H1 (cell line): ENCODE measurements around the gene CFAP97D1. TPM values are rescaled to one million over a fixed set of nuclear protein-coding genes. Genes with fewer than 3 reads are reported as not detected.

Experiments
- BRCA1 ChIP-seq: IDR thresholded peaks from 2 replicates; pipeline ENCODE4 v1.6.1; 2012; ENCODE audit warnings: low read depth, low read length, improper control_type of control experiment
- CBX5 ChIP-seq: fragments of 300-800, 300-1000 bp; sonication (generic); IDR thresholded peaks from 2 replicates; pipeline ENCODE4 v1.7.1; 2016; ENCODE audit warnings: antibody characterized with exemption, low read length, low read depth
- CHD2 ChIP-seq: IDR thresholded peaks from 2 replicates; pipeline ENCODE4 v1.6.1; 2012; ENCODE audit warnings: low read length, improper control_type of control experiment
- CREB1 ChIP-seq: IDR thresholded peaks from 2 replicates; pipeline ENCODE4 v1.6.1; 2012; ENCODE audit warnings: inconsistent platforms
- EP300 ChIP-seq, 2 experiments: IDR thresholded peaks; 1 replicate in 1 of 2; 2 replicates in 1 of 2; pipeline ENCODE4 v1.6.1; 2011 to 2012; ENCODE audit warnings: low read depth in 2 of 2, low read length in 2 of 2, mild to moderate bottlenecking in 2 of 2, borderline replicate concordance in 1 of 2, inconsistent platforms in 1 of 2, moderate library complexity in 1 of 2
- GTF2F1 ChIP-seq: IDR thresholded peaks from 2 replicates; pipeline ENCODE4 v1.6.1; 2012; ENCODE audit warnings: low read depth, low read length, improper control_type of control experiment, borderline replicate concordance
- HDAC2 ChIP-seq, 2 experiments: fragments of 300-600 bp in 1 of 2; sonication (generic) in 1 of 2; IDR thresholded peaks; 2 replicates each; pipeline ENCODE4 v1.6.1; 2011 to 2012; ENCODE audit warnings: low read depth in 2 of 2, low read length in 2 of 2, mild to moderate bottlenecking in 2 of 2, moderate library complexity in 2 of 2, borderline replicate concordance in 1 of 2, inconsistent platforms in 1 of 2
- JUND ChIP-seq: IDR thresholded peaks from 2 replicates; pipeline ENCODE4 v1.6.1; 2011; ENCODE audit warnings: mild to moderate bottlenecking, improper control_type of control experiment, low read length
- MAFK ChIP-seq: IDR thresholded peaks from 2 replicates; pipeline ENCODE4 v1.6.1; 2012; ENCODE audit warnings: low read depth, mild to moderate bottlenecking, improper control_type of control experiment, low read length
- NANOG ChIP-seq: IDR thresholded peaks from 2 replicates; pipeline ENCODE4 v1.6.1; 2011; ENCODE audit warnings: low read length, low read depth, mild to moderate bottlenecking, inconsistent platforms; ENCODE audit not compliant: insufficient read depth, poor library complexity, severe bottlenecking
- POLR2A ChIP-seq, 2 experiments: IDR thresholded peaks; 1 replicate in 1 of 2; 2 replicates in 1 of 2; pipeline ENCODE4 v1.6.1; 2011; ENCODE audit warnings: low read depth in 2 of 2, low read length in 2 of 2, mild to moderate bottlenecking in 2 of 2; ENCODE audit errors: control extremely low read depth in 1 of 2
- RNF2 ChIP-seq: fragments of 200-900, 300-1000 bp; sonication (generic); IDR thresholded peaks from 2 replicates; pipeline ENCODE4 v1.7.1; 2016; ENCODE audit warnings: borderline replicate concordance, low read depth, mild to moderate bottlenecking, antibody characterized with exemption, low read length; ENCODE audit not compliant: poor library complexity, severe bottlenecking; ENCODE audit errors: missing control alignments
- SIRT6 ChIP-seq: IDR thresholded peaks from one replicate; pipeline ENCODE4 v1.7.1; 2012; ENCODE audit warnings: low read length, inconsistent platforms
- SIX5 ChIP-seq: IDR thresholded peaks from 2 replicates; pipeline ENCODE4 v1.6.1; 2011; ENCODE audit warnings: mild to moderate bottlenecking, low read depth, low read length
- SRF ChIP-seq: IDR thresholded peaks from 2 replicates; pipeline ENCODE4 v1.6.1; 2011; ENCODE audit warnings: mild to moderate bottlenecking, low read depth, low read length, moderate library complexity
- polyA plus RNA-seq, 7 experiments: library from polyadenylated mRNA; depleted of rRNA in 3 of 7; stranded (reverse) in 5 of 7; unstranded in 2 of 7; fragments of >200 nt in 5 of 7; fragments of 200-250 nt in 2 of 7; gene quantifications; 1 replicate in 5 of 7; 2 replicates in 1 of 7; 4 replicates in 1 of 7; pipeline versions ENCODE4 v1.2.1 to v1.2.3, GENCODE V29; 2011 to 2013; ENCODE audit warnings: missing spikeins in 2 of 7, mixed read lengths in 2 of 7
- total RNA-seq: library from RNA; stranded (reverse); fragmentation: NEBNext Ultra II Directional; extraction: Animal tissue kit (Norgen Biotek cat#: 25700); gene quantifications from 2 replicates; pipeline ENCODE4 v1.2.1, GENCODE V29; 2021
- TF ChIP-seq, protein P1 (sequence below): IDR thresholded peaks from 2 replicates; pipeline ENCODE4 v1.6.1; 2012; ENCODE audit warnings: inconsistent platforms

The CFAP97D1 gene
- total and polyA plus RNA-seq, 2 of the 8 experiments (the other 6 are each of a cell fraction or from before 2014, with no cell fraction given) = 0.02 to 0.07 TPM

DNA sequence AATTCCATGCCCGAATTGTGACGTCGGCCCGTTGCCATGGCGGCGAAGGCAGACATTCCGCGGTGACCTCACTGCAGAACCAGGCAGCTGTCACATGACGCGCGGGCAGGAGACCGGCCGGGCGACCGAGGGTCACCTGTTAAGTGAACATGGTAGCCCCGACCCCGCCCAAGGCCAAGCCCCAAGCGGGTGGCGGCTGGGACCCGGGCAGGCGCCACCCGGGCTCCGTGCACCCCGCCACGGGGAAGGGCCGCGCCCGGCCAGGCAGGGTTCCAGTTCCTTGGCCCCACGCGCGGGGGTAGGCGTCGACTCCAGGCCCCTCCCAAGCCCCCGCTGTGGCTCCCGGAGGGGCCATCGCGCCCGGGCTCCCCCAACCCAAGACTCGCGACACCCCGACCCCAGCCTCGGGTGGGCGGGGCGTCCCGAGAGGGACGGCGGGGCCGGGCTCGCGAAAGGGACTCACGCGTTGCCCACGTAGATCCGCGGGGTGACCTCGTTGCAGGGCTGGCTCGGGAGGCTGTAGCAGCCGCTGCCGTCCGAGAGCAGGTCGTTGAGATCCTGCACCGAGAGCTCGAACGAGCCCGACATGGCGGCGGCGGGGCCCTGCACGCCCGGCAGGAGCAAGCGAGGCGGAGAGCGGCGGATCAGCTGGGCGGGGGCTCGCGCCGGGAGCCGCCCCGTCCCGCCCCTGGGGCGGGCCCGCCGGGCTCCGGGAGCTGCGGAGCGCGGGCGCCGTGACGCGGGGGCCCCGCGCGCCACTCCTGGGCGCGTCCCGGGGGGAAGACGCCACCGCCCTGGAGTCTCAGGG, 1.7 kb upstream of the CFAP97D1 start, which contains the start of gene DUSP3 (continued):
- TF ChIP-seq MAFK (no peak), CBX5 (no peak), SIX5 (no peak), HDAC2 (IDR thresholded peaks at IDR 0.05; ENCODE audit: borderline replicate concordance in 1 of 2, low read depth in 2 of 2, low read length in 2 of 2) (0 out of 4 replicates have a peak, but pooled peaks of 1 of the 2 experiments have one; percentile 12), POLR2A (IDR thresholded peaks at IDR 0.05; ENCODE audit: control extremely low read depth in 1 of 2, low read depth in 2 of 2, low read length in 2 of 2) (peak; percentile 70 to 76), CHD2 (peak; percentile 71; the same call in 1 of the 2 replicates), CREB1 (peak; percentile 94), NANOG (no peak), SRF (no peak), EP300 (IDR thresholded peaks at IDR 0.05; ENCODE audit: borderline replicate concordance in 1 of 2, low read depth in 2 of 2, low read length in 2 of 2) (no peak), SIRT6 (no peak), JUND (peak; percentile 92), RNF2 (no peak), BRCA1 (no peak), GTF2F1 (no peak)
- TF ChIP-seq, protein P1, sequence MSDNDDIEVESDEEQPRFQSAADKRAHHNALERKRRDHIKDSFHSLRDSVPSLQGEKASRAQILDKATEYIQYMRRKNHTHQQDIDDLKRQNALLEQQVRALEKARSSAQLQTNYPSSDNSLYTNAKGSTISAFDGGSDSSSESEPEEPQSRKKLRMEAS = no peak; the same call in 1 of the 2 replicates
